Stomach (tissue), 4 donors: Measurements from ENCODE around the gene NCF2.

ENCODE experiments used
- CTCF ChIP-seq, 7 experiments: fragments of 450-650 bp in 4 of 7; fragments of 200-600 bp in 3 of 7; sonication (generic) in 3 of 7; IDR thresholded peaks; one replicate each; pipeline ENCODE4 v1.5.1; 2016 to 2019; ENCODE audit warnings: antibody characterized with exemption in 7 of 7, control low read depth in 2 of 7, mild to moderate bottlenecking in 1 of 7
- EP300 ChIP-seq: sonication (generic); formaldehyde crosslinking; IDR thresholded peaks from one replicate; pipeline ENCODE4 v1.6.1; 2017; ENCODE audit warnings: antibody characterized with exemption
- POLR2A ChIP-seq, 4 donors: fragments of 450-650 bp; IDR thresholded peaks; one replicate each; pipeline ENCODE4 v1.6.1; 2016; ENCODE audit warnings: antibody characterized with exemption in 4 of 4, control low read depth in 2 of 4, mild to moderate bottlenecking in 1 of 4, moderate library complexity in 1 of 4
- POLR2AphosphoS5 ChIP-seq, 3 donors: sonication (generic); formaldehyde crosslinking; IDR thresholded peaks; one replicate each; pipeline ENCODE4 v1.6.1; 2016; ENCODE audit warnings: antibody characterized with exemption in 3 of 3

GRCh38 chr1:183571678-183572268 lies 18.5 kb downstream of the NCF2 start:
- TF ChIP-seq CTCF (IDR thresholded peaks at IDR 0.05) (no peak), POLR2A (IDR thresholded peaks at IDR 0.05) (no peak), POLR2AphosphoS5 (IDR thresholded peaks at IDR 0.05) (no peak), EP300 (no peak)
